GM20000 (cell line): Measurements from ENCODE around the gene MS4A15.

Source experiments
- DNase-seq: peaks from one replicate; pipeline ENCODE4 v3.0.0; 2012; ENCODE audit warnings: low spot score
- CTCF ChIP-seq: IDR thresholded peaks from 2 replicates; pipeline ENCODE4 v1.5.1; 2012; ENCODE audit warnings: mild to moderate bottlenecking, control low read depth; ENCODE audit errors: extremely low read depth, missing control alignments

The MS4A15 gene

DNA sequence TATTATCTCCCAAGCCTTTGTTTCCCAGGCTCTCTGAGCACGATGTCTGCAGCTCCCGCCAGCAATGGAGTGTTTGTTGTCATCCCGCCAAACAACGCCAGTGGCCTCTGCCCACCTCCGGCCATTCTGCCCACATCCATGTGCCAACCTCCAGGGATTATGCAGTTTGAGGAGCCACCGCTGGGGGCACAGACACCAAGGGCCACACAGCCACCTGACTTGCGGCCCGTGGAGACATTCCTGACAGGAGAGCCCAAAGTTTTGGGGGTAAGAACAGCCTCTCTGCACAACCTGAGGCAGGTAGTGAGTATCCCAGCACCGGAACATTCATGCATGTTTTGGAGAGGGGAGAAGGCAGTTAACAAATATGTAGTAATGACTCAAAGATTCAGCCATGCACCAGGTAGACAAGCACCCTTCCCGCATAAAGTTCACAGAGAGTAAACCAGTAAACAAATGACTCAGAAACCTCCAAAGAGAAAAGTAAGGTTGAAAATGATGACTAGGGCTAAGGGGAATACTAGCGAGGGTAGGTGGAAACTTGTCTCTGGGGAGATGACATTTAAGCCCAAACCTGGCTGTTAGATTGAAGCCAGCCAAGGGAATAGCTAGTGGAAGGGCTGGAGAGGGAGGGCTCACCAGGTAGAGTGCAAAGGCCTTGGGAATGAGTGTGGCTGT lies 7.2 kb downstream of the MS4A15 start:
- DNase-seq: peak; percentile 41
- TF ChIP-seq CTCF: no peak

DNA sequence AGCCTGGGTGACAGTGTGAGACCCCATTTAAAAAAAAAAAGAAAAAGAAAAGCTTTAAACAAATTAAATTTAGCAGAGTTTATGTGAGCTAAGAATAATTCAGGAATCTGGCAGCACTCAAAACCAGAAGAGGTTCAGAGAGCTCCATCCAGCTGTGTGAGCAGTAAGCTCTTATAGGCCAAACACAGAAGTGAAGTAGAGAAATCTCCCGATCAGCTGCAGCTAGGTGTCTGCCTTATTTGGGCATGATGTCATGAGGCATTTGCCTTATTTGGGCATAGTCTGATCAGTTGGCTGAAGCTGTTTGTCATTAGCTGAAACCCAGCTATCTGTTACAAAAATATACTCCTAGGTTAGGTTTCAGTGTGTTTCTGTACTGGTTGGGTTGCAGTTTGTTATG lies 8.2 kb downstream of the MS4A15 start:
- peak; percentile 70 for DNase-seq
- TF ChIP-seq CTCF: no peak

DNA sequence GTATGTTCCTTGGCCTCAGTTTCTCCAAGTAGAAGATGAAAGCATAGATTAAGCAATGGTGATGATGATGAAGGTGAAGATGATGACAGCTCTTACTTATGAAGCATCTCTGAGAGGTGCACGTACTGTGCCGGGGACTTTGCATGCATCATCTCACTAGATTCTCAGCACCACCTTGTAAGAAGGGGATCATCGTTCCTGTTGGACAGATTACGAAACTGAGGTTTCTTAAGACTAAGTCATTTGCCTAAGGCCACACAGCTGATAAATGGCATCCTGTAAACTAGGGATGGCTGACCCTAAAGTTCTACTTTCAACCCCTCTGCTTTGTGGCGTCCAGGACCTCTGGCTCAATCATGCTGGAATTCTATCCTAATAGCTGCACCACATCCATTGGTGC lies 8.7 kb downstream of the MS4A15 start:
- peak; percentile 42 for DNase-seq
- TF ChIP-seq CTCF: no peak

DNA sequence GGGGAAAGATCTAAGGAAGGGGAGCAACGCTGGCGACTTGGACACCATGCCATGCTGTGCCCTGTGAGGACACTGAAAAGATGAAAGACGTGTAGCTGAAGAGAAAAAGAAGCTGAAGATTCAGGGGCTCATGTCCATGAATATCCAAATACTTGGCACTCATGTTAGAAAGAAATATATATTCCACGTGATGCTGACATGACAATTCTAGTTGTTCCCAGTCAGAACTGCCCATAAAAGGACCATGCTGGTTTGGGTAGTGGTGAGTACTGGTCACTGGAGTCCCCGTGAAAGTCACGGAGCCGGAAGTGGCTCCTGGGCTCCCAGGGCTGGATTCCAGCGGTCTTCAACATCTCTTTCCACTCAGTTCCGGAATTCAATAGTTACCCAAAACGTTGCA lies 9.9 kb downstream of the MS4A15 start:
- no peak for DNase-seq
- TF ChIP-seq CTCF: no peak

DNA sequence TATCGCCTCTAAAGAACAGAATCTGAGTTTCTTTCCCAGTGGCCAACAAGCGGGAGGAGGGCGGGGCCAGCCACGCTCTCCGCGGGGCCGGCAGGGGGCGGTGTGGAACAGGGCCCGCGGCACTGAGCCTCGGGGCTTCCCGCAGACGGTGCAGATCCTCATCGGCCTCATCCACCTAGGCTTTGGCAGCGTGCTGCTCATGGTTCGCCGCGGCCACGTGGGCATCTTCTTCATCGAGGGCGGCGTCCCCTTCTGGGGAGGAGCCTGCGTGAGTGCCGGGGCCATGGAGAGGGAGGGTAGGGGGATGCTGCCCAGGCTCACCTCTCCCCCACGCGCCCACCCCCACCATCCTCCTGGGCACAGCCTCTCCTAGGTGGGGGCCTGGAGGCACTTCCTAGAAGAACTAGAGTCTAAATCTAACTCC lies 10.7 kb downstream of the MS4A15 start:
- peak; percentile 51 for DNase-seq
- peak; percentile 51 for TF ChIP-seq CTCF

- DNase-seq: no peak
- no peak for TF ChIP-seq CTCF
These were observed 11.5 kb downstream of the MS4A15 start for GRCh38 chr11:60768202-60768601.

- TF ChIP-seq CTCF: no peak
- no peak for DNase-seq
These were observed 12.6 kb downstream of the MS4A15 start for GRCh38 chr11:60769273-60769672.
